Prostate gland (tissue), 2 donors: ENCODE data around the gene PCSK6.

ENCODE experiments used
- POLR2A ChIP-seq: fragments of 450-650 bp; IDR thresholded peaks from one replicate; pipeline ENCODE4 v1.6.1; 2016; ENCODE audit warnings: antibody characterized with exemption, mild to moderate bottlenecking
- POLR2AphosphoS5 ChIP-seq: sonication (generic); formaldehyde crosslinking; IDR thresholded peaks from one replicate; pipeline ENCODE4 v1.6.1; 2017; ENCODE audit warnings: antibody characterized with exemption
- TF ChIP-seq, protein P1 (sequence below), 4 experiments: fragments of 200-600 bp in 2 of 4; fragments of 450-650 bp in 2 of 4; sonication (generic) in 2 of 4; IDR thresholded peaks; 1 replicate in 3 of 4; 2 replicates in 1 of 4; pipeline ENCODE4 v1.5.1; 2016 to 2019; ENCODE audit warnings: antibody characterized with exemption in 4 of 4, mild to moderate bottlenecking in 2 of 4, moderate library complexity in 2 of 4

DNA sequence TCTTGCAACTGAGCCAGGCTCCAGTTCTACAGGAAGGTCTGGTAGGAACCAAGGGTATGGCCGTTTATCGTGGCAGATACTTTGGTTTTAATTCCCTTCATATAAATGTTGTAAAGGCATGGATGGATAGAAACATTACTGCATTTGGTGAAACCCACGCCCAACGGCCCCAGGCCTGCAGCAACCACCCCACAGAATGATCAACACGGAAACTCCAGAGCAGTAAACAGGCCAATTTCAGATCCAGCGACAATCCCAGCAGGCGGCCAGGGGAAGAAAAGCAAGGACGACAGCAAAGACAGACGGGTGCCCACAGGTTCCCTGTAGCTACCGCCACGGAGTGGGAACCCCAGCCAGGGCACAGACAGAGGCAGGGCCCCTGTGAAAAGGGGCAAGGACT is 32.6 kb upstream of the PCSK6 start:
- TF ChIP-seq POLR2AphosphoS5 (no peak), POLR2A (no peak)
- TF ChIP-seq, protein P1, sequence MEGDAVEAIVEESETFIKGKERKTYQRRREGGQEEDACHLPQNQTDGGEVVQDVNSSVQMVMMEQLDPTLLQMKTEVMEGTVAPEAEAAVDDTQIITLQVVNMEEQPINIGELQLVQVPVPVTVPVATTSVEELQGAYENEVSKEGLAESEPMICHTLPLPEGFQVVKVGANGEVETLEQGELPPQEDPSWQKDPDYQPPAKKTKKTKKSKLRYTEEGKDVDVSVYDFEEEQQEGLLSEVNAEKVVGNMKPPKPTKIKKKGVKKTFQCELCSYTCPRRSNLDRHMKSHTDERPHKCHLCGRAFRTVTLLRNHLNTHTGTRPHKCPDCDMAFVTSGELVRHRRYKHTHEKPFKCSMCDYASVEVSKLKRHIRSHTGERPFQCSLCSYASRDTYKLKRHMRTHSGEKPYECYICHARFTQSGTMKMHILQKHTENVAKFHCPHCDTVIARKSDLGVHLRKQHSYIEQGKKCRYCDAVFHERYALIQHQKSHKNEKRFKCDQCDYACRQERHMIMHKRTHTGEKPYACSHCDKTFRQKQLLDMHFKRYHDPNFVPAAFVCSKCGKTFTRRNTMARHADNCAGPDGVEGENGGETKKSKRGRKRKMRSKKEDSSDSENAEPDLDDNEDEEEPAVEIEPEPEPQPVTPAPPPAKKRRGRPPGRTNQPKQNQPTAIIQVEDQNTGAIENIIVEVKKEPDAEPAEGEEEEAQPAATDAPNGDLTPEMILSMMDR (IDR thresholded peaks at IDR 0.05), result no peak
